Fibroblast of lung (primary cell): ENCODE results near the gene ATP1B2. TPM values are rescaled to one million over a fixed set of nuclear protein-coding genes. Genes with fewer than 3 reads are reported as not detected.

Experiments
- DNase-seq, 2 donors: peaks; one replicate each; pipeline versions ENCODE4 v3.0.0 to v3.0.0-alpha.2; 2010; ENCODE audit warnings: low read depth in 2 of 2
- H2AFZ ChIP-seq: 2 replicates; pipeline ENCODE4 v1.5.1; 2012; ENCODE audit warnings: low read length, control low read depth, inconsistent platforms
- H3K27ac ChIP-seq: 2 replicates; pipeline ENCODE4 v1.5.1; 2011; ENCODE audit warnings: low read length, control low read depth; ENCODE audit not compliant: insufficient read depth
- H3K27me3 ChIP-seq: 2 replicates; pipeline ENCODE4 v1.5.1; 2011; ENCODE audit warnings: mild to moderate bottlenecking, low read length; ENCODE audit not compliant: control insufficient read depth, insufficient read depth
- H3K36me3 ChIP-seq: 2 replicates; pipeline ENCODE4 v1.5.1; 2011; ENCODE audit warnings: low read length; ENCODE audit not compliant: control insufficient read depth, insufficient read depth
- H3K4me1 ChIP-seq: 2 replicates; pipeline ENCODE4 v1.5.1; 2011; ENCODE audit warnings: low read length; ENCODE audit not compliant: control insufficient read depth, insufficient read depth; ENCODE audit errors: extremely low read depth
- H3K4me2 ChIP-seq: 2 replicates; pipeline ENCODE4 v1.5.1; 2011; ENCODE audit warnings: low read length, control low read depth; ENCODE audit not compliant: insufficient read depth; ENCODE audit errors: extremely low read depth
- H3K4me3 ChIP-seq, 4 experiments: fragments of 200-600 bp in 1 of 4; sonication (generic) in 1 of 4; replicated peaks in 1 of 4; 2 replicates each; pipeline ENCODE4 v1.5.1; 2011 to 2016; ENCODE audit warnings: low read length in 4 of 4, low read depth in 3 of 4, mild to moderate bottlenecking in 3 of 4, control low read depth in 2 of 4, inconsistent platforms in 1 of 4, mixed read lengths in 1 of 4; ENCODE audit not compliant: insufficient read depth in 1 of 4; ENCODE audit errors: control extremely low read depth in 1 of 4
- H3K79me2 ChIP-seq: 2 replicates; pipeline ENCODE4 v1.5.1; 2012; ENCODE audit warnings: mild to moderate bottlenecking, low read length, inconsistent platforms; ENCODE audit not compliant: control insufficient read depth, insufficient read depth
- H3K9ac ChIP-seq: 2 replicates; pipeline ENCODE4 v1.5.1; 2011; ENCODE audit warnings: mild to moderate bottlenecking, low read length, control low read depth; ENCODE audit not compliant: insufficient read depth
- H3K9me3 ChIP-seq: 2 replicates; pipeline ENCODE4 v1.5.1; 2012; ENCODE audit warnings: low read depth, low read length; ENCODE audit not compliant: control insufficient read depth, insufficient read depth
- H4K20me1 ChIP-seq: 2 replicates; pipeline ENCODE4 v1.5.1; 2011; ENCODE audit warnings: low read length; ENCODE audit not compliant: control insufficient read depth, insufficient read depth; ENCODE audit errors: extremely low read depth
- CTCF ChIP-seq, 2 donors: IDR thresholded peaks in 1 of 2; conservative IDR thresholded peaks in 1 of 2; 1 replicate in 1 of 2; 2 replicates in 1 of 2; pipeline ENCODE4 v1.5.1; 2011 to 2012; ENCODE audit warnings: low read length in 2 of 2, control low read depth in 1 of 2, inconsistent platforms in 1 of 2, low read depth in 1 of 2, mild to moderate bottlenecking in 1 of 2
- EZH2 ChIP-seq: IDR thresholded peaks from 2 replicates; pipeline ENCODE4 v1.5.1; 2012; ENCODE audit warnings: low read length, control low read depth, mild to moderate bottlenecking; ENCODE audit errors: missing control alignments
- polyA plus RNA-seq, 2 donors: library from polyadenylated mRNA; depleted of rRNA in 1 of 2; stranded (reverse) in 1 of 2; unstranded in 1 of 2; fragments of >200 nt; gene quantifications; 2 replicates each; pipeline ENCODE4 v1.2.1, GENCODE V29; 2011 to 2012; ENCODE audit warnings: missing spikeins in 1 of 2
- total RNA-seq: library from RNA; depleted of rRNA; stranded (reverse); fragments of >200 nt; gene quantifications from 2 replicates; pipeline ENCODE4 v1.2.1, GENCODE V29; 2014

The ATP1B2 gene
- total and polyA plus RNA-seq, 2 donors (not counting 1 experiment from before 2014, with no cell fraction given): 0.05 to 0.33 TPM

- Histone ChIP-seq H3K4me1 (no peaks in the 10 kb centered on the region), H3K36me3 (peaks cover 11% of the 10 kb centered on the region), H3K27me3 (no peaks in the 10 kb centered on the region), H3K79me2 (no peaks in the 10 kb centered on the region), H3K4me2 (no peak overlapping the region), H4K20me1 (no peaks in the 10 kb centered on the region), H3K27ac (no peak overlapping the region), H3K9me3 (peaks cover 1% of the 10 kb centered on the region), H2AFZ (no peak overlapping the region), H3K9ac (no peak overlapping the region), H3K4me3 (no peak overlapping the region)
- TF ChIP-seq EZH2 (no peak), CTCF (conservative IDR thresholded peaks at IDR 0.05 in 1 of 2, IDR thresholded peaks at IDR 0.05 in 1 of 2; ENCODE audit: low read depth in 1 of 2, low read length in 2 of 2) (no peak)
- no peak for DNase-seq
Measured at GRCh38 chr17:7677388-7678067, 26.8 kb downstream of the ATP1B2 start.

GRCh38 chr17:7684851-7685532, 34.3 kb downstream of the ATP1B2 start:
- H3K36me3 ChIP-seq: no peaks in the 10 kb centered on the region
- peak overlapping the region; percentile 96 for H3K4me2 ChIP-seq
- TF ChIP-seq EZH2: no peak
- TF ChIP-seq CTCF (conservative IDR thresholded peaks at IDR 0.05 in 1 of 2, IDR thresholded peaks at IDR 0.05 in 1 of 2; ENCODE audit: low read depth in 1 of 2, low read length in 2 of 2): no peak
- H3K4me3 ChIP-seq: peak overlapping the region; percentile 88 to 98 (median 96)
- H4K20me1 ChIP-seq: no peaks in the 10 kb centered on the region
- H3K4me1 ChIP-seq: peaks cover 9% of the 10 kb centered on the region
- H2AFZ ChIP-seq: no peak overlapping the region
- no peaks in the 10 kb centered on the region for H3K9me3 ChIP-seq
- H3K27me3 ChIP-seq: no peaks in the 10 kb centered on the region
- H3K9ac ChIP-seq: peak overlapping the region; percentile 94
- H3K27ac ChIP-seq: peak overlapping the region; percentile 99
- peaks cover 26% of the 10 kb centered on the region for H3K79me2 ChIP-seq
- no peak for DNase-seq

- Histone ChIP-seq H3K79me2 (peaks cover 28% of the 10 kb centered on the region), H3K4me1 (peaks cover 9% of the 10 kb centered on the region), H3K4me3 (peak overlapping the region; percentile 88 to 98 (median 96)), H4K20me1 (no peaks in the 10 kb centered on the region), H3K9ac (peak overlapping the region; percentile 94), H2AFZ (peak overlapping the region; percentile 66), H3K4me2 (peak overlapping the region; percentile 96), H3K27ac (peak overlapping the region; percentile 99), H3K27me3 (no peaks in the 10 kb centered on the region), H3K9me3 (no peaks in the 10 kb centered on the region), H3K36me3 (no peaks in the 10 kb centered on the region)
- DNase-seq: peak; percentile 94 to 95
- no peak for TF ChIP-seq EZH2
- TF ChIP-seq CTCF (conservative IDR thresholded peaks at IDR 0.05 in 1 of 2, IDR thresholded peaks at IDR 0.05 in 1 of 2; ENCODE audit: low read depth in 1 of 2, low read length in 2 of 2): no peak
Measured at GRCh38 chr17:7685533-7686221, 35.0 kb downstream of the ATP1B2 start.
